Transverse colon (tissue), 4 donors: Measurements from ENCODE around the gene SORT1. TPM values are rescaled to one million over a fixed set of nuclear protein-coding genes. Genes with fewer than 3 reads are reported as not detected.

Source experiments
- DNase-seq: peaks from one replicate; pipeline ENCODE4 v3.0.0-alpha.2; 2019
- H3K27ac ChIP-seq, 4 donors: fragments of 200-600 bp; sonication (generic); 2 replicates each; pipeline ENCODE4 v1.5.1; 2016 to 2018; ENCODE audit warnings: inconsistent platforms in 4 of 4
- H3K27me3 ChIP-seq: fragments of 200-600 bp; sonication (generic); 2 replicates; pipeline ENCODE4 v1.5.1; 2017; ENCODE audit warnings: inconsistent platforms
- H3K36me3 ChIP-seq, 4 donors: fragments of 200-600 bp; sonication (generic); 2 replicates each; pipeline ENCODE4 v1.5.1; 2017 to 2019; ENCODE audit warnings: inconsistent platforms in 4 of 4
- H3K4me1 ChIP-seq, 4 donors: fragments of 200-600 bp; sonication (generic); 2 replicates each; pipeline ENCODE4 v1.5.1; 2017 to 2020; ENCODE audit warnings: inconsistent platforms in 4 of 4
- H3K4me3 ChIP-seq, 4 donors: fragments of 200-600 bp; sonication (generic); 1 replicate in 1 of 4; 2 replicates in 3 of 4; pipeline versions ENCODE4 v1.5.1 to v1.6.1; 2017 to 2019; ENCODE audit warnings: inconsistent platforms in 4 of 4
- H3K9me3 ChIP-seq, 2 donors: fragments of 200-600 bp; sonication (generic); 2 replicates each; pipeline ENCODE4 v1.5.1; 2017 to 2019; ENCODE audit warnings: inconsistent platforms in 2 of 2
- EP300 ChIP-seq: sonication (generic); formaldehyde crosslinking; IDR thresholded peaks from one replicate; pipeline ENCODE4 v1.6.1; 2017; ENCODE audit warnings: antibody characterized with exemption, low read depth
- POLR2A ChIP-seq: fragments of 450-650 bp; IDR thresholded peaks from one replicate; pipeline ENCODE4 v1.6.1; 2016; ENCODE audit warnings: antibody characterized with exemption, mild to moderate bottlenecking, moderate library complexity
- POLR2AphosphoS5 ChIP-seq, 3 donors: sonication (generic); formaldehyde crosslinking; IDR thresholded peaks; one replicate each; pipeline ENCODE4 v1.6.1; 2016; ENCODE audit warnings: antibody characterized with exemption in 3 of 3
- WGBS, 2 donors: methylation state at CpG; one replicate each; pipeline ENCODE4 v1.1.5; 2018; ENCODE audit warnings: low coverage in 1 of 2; 5-methylcytosine and 5-hydroxymethylcytosine counted together
- in situ Hi-C, 4 donors: fragments of 200-750 bp; cut with MboI; loops; one replicate each; pipeline versions ENCODE4 v1.15.0 to v1.15.1; 2017; ENCODE audit warnings: low sequenced_read_pairs in 3 of 4, low pct_ligation_motif_present in 1 of 4, low pct_unique_long_range_greater_than_20kb in 1 of 4
- intact Hi-C: fragments of 100-400 bp; cut with DNase I; formaldehyde crosslinking; loops from one replicate; pipeline ENCODE4 v1.15.1; 2023; ENCODE audit warnings: low total_unique reads
- total RNA-seq, 4 donors: library from RNA; depleted of rRNA; stranded (reverse); fragments of >200 nt; gene quantifications; one replicate each; pipeline ENCODE4 v1.1.0, GENCODE V29; 2016
- TF ChIP-seq, protein P1 (sequence below), 5 experiments: fragments of 200-600 bp in 3 of 5; fragments of 450-650 bp in 2 of 5; sonication (generic) in 3 of 5; IDR thresholded peaks; 1 replicate in 2 of 5; 2 replicates in 3 of 5; pipeline ENCODE4 v1.5.1; 2016 to 2017; ENCODE audit warnings: antibody characterized with exemption in 5 of 5, inconsistent platforms in 3 of 5, mild to moderate bottlenecking in 2 of 5, moderate library complexity in 1 of 5

SORT1 gene
- total RNA-seq, 4 donors from 2014 or later: 53.5 to 79.3 (median 66.2) TPM

DNA sequence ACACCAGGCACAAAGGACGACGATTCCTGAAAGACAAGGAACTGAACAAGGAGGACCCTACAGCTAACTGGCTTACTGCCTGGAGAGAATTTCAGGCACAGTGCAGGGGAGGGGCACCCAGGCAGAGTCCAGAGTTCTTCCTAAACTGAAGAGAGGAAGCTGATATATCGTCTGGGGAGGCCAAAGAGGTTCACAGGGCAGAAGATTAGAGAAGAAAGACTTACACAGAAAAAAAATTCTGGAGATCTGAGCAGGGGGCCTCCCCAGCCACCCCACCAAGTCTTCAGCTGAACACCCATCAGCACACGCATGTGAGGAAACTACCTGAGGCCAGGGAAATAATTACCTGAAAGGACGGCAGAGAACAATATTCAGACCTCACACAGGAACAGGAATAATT is 24.6 kb downstream of the SORT1 start:
- WGBS, 2 donors: 31 to 37% methylated on average over 5 of the region's 5 CpGs
- peaks cover 3 to 45% (median 17%) of the 10 kb centered on the region in 4 donors for H3K4me1 ChIP-seq
- no peaks in the 10 kb centered on the region for H3K9me3 ChIP-seq
- no peaks in the 10 kb centered on the region for H3K27me3 ChIP-seq
- in situ Hi-C loops: no loop called here
- intact Hi-C loops: no loop called here
- peak overlapping the region; percentile 17 to 68 (median 54) for H3K27ac ChIP-seq
- H3K4me3 ChIP-seq: no peak overlapping the region
- no peak for TF ChIP-seq POLR2A
- no peak for TF ChIP-seq EP300
- TF ChIP-seq, protein P1, sequence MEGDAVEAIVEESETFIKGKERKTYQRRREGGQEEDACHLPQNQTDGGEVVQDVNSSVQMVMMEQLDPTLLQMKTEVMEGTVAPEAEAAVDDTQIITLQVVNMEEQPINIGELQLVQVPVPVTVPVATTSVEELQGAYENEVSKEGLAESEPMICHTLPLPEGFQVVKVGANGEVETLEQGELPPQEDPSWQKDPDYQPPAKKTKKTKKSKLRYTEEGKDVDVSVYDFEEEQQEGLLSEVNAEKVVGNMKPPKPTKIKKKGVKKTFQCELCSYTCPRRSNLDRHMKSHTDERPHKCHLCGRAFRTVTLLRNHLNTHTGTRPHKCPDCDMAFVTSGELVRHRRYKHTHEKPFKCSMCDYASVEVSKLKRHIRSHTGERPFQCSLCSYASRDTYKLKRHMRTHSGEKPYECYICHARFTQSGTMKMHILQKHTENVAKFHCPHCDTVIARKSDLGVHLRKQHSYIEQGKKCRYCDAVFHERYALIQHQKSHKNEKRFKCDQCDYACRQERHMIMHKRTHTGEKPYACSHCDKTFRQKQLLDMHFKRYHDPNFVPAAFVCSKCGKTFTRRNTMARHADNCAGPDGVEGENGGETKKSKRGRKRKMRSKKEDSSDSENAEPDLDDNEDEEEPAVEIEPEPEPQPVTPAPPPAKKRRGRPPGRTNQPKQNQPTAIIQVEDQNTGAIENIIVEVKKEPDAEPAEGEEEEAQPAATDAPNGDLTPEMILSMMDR (IDR thresholded peaks at IDR 0.05): no peak
- TF ChIP-seq POLR2AphosphoS5 (IDR thresholded peaks at IDR 0.05): no peak
- no peaks in the 10 kb centered on the region for H3K36me3 ChIP-seq
- peak; percentile 41 for DNase-seq

- DNase-seq: no peak
- Histone ChIP-seq H3K4me3 (no peak overlapping the region), H3K27me3 (no peaks in the 10 kb centered on the region), H3K27ac (peak overlapping the region; percentile 68 to 76 (median 74)), H3K4me1 (peaks cover 3 to 45% (median 16%) of the 10 kb centered on the region in 4 donors), H3K9me3 (no peaks in the 10 kb centered on the region), H3K36me3 (peaks cover 0 to 5% (median 0%) of the 10 kb centered on the region in 4 donors)
- intact Hi-C loops (no loop called here), in situ Hi-C loops (no loop called here)
- TF ChIP-seq POLR2AphosphoS5 (IDR thresholded peaks at IDR 0.05) (no peak), EP300 (no peak), POLR2A (no peak)
- TF ChIP-seq, protein P1 (IDR thresholded peaks at IDR 0.05): no peak
- WGBS, 2 donors: 85 to 87% methylated on average over 5 to 6 of the region's 6 CpGs
These were observed 25.4 kb downstream of the SORT1 start for GRCh38 chr1:109372281-109372680.

DNA sequence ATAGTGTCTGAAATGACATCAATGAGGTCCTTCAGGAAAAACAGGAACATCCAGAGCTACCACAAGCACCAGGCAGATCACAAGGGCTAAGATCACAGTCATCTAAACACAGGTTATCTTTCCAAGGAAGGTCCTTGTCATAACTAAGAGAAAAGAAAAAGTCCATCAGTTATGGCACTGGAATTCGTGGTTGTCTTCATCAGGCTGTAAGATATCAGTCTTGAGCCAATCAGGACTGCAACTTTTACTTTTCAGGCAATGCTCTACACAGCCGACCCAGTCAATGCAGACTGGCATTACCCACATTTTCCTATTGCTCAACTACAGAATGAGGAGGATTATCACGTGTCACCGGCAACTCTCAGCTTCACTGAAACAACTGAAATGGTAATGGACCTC is 26.4 kb downstream of the SORT1 start:
- DNase-seq: no peak
- TF ChIP-seq EP300: no peak
- TF ChIP-seq POLR2AphosphoS5 (IDR thresholded peaks at IDR 0.05): peak in 2 of 3 donors; percentile 25 to 33
- peaks cover 0 to 15% (median 4%) of the 10 kb centered on the region in 4 donors for H3K36me3 ChIP-seq
- H3K4me3 ChIP-seq: peak overlapping the region in 1 of 4 donors; percentile 2
- no peaks in the 10 kb centered on the region for H3K9me3 ChIP-seq
- H3K27ac ChIP-seq: peak overlapping the region; percentile 68 to 76 (median 74)
- intact Hi-C loops: no loop called here
- H3K4me1 ChIP-seq: peaks cover 3 to 45% (median 16%) of the 10 kb centered on the region in 4 donors
- in situ Hi-C loops: no loop called here
- no peaks in the 10 kb centered on the region for H3K27me3 ChIP-seq
- 50 to 54% methylated on average over 4 of the region's 4 CpGs for WGBS, 2 donors

- 35 to 52% methylated on average over 4 to 7 of the region's 7 CpGs for WGBS, 2 donors
- TF ChIP-seq, protein P1 (IDR thresholded peaks at IDR 0.05): no peak
- no peak for TF ChIP-seq POLR2A
- peak in 2 of 3 donors; percentile 21 to 45 for TF ChIP-seq POLR2AphosphoS5 (IDR thresholded peaks at IDR 0.05)
- TF ChIP-seq EP300: no peak
- peak overlapping the region in 1 of 4 donors; percentile 2 for H3K4me3 ChIP-seq
These were observed 26.9 kb downstream of the SORT1 start for GRCh38 chr1:109370712-109371340.

More at GRCh38 chr1:109370712-109371340, 26.9 kb downstream of the SORT1 start:
- intact Hi-C loops: no loop called here
- Histone ChIP-seq H3K4me1 (peaks cover 3 to 47% (median 16%) of the 10 kb centered on the region in 4 donors), H3K27ac (peak overlapping the region; percentile 68 to 76 (median 74)), H3K9me3 (no peaks in the 10 kb centered on the region), H3K36me3 (peaks cover 0 to 20% (median 4%) of the 10 kb centered on the region in 4 donors), H3K27me3 (no peaks in the 10 kb centered on the region)
- no peak for DNase-seq
- in situ Hi-C loops: no loop called here
